Amniotic stem cell (primary cell): ENCODE measurements around the gene CD48.

Source experiments
- DNase-seq: peaks from one replicate; lab custom pipeline; 2025; lab: John Stamatoyannopoulos, UW

Gene CD48, protein sequence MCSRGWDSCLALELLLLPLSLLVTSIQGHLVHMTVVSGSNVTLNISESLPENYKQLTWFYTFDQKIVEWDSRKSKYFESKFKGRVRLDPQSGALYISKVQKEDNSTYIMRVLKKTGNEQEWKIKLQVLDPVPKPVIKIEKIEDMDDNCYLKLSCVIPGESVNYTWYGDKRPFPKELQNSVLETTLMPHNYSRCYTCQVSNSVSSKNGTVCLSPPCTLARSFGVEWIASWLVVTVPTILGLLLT

GRCh38 chr1:160711602-160712311 is at the start of gene CD48:
Gene CD48, minus strand, starts transcription at chr1:160711822. Its CDS starts 59 bp downstream, at chr1:160711763.
- DNase-seq = no peak

DNA sequence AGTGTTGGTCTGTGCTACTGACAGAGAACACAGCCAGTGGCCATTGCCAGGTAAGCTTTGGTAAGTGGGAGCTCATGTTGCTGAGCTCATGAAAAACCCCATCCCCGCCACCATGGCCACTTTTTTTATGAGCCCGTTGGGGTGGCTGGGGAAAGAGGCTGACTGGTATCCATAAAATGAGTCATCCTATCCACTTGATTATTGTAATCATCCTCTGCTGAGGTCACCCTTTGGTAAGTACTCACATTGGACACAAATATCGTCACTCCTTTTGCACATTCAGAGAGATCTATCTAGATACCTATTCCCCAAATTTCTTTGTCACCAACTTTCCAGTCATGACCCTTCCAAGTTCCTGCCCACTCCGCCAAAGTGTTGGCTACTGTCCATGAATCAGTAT is 49.4 kb upstream of the CD48 start:
- DNase-seq = no peak

- no peak for DNase-seq
These were observed 48.1 kb upstream of the CD48 start for GRCh38 chr1:160759740-160760139.

- no peak for DNase-seq
These were observed 46.9 kb upstream of the CD48 start for GRCh38 chr1:160758521-160758920.

DNA sequence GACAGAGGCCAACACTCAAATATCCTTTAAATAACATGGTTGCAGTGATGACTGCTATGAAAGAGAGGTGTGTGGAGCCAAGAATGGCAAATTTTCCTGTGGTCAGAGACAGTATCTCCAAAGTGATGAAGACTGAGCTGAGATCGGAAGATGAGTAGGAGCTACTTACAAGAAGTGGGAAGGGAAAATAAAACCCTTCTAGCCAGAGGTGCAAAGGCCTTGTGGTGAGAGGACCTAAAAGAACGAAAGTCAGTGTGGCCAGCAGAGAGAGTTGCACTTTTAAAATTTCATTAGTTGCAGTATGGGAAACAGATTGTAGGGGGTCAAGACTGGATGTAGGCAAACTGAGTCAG is 45.2 kb upstream of the CD48 start:
- no peak for DNase-seq

DNA sequence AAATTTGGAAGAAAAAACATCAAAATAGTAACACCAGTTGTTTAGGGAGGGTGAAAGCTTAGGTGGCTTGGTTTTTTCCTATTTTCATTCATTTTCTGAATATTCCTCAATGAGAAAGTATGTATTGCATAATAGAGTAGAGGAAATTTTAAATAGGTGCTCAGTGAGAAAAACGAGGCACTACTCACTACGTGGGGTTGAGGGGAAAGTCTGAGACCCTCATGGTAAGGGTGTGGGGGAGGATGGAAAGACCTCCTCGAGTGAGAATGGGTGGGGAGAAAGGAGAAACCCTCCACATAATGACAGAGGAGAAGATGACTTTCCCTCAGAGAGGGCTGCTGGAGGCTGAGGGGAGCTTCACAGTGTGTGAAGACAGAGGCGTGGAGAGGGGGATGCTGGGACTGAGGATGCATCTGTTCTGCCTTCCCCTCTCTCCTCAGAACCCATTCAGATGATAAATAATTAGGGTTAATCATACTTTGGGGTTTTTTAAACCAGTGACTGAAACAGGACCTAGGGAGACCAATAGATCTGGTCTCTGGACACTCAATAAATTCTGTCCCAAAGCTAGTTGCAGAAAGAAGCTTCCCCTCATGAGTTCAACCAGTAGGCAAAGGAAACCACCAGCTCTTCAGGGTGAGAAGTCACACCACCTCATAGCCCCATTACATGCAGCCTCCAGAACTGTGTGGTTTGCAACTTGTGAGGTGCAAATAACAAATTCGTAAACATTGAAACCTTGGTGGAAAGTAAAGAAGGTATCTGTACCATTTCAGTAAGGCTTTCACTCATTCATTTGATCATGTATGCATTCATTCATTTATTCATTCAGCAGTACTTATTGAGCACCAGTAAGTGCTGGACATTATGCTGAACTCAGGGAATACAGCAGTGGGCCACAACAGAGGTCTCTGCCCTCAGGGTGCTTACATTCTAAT is 44.6 kb upstream of the CD48 start:
- DNase-seq = no peak

GRCh38 chr1:160755461-160755860 is 43.8 kb upstream of the CD48 start:
- DNase-seq = no peak

DNA sequence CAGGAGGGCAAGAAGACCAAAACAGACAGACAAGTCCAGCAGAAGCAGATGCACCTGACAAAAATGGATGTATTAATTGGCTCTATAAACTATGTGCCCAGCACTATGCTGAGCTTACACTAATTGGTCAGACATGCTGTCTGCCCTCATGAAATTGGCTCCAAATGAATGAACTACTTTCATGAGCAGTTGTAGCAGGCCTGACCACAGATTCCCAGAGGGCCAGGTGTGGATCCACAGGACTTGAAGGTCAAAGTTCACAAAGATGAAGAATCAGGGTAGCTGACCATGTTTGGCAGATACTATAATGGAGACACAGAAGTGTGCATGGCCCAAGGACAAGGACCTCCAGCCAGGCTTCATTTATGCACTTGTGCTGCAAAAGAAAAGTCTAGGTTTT is 42.0 kb upstream of the CD48 start:
- no peak for DNase-seq

DNA sequence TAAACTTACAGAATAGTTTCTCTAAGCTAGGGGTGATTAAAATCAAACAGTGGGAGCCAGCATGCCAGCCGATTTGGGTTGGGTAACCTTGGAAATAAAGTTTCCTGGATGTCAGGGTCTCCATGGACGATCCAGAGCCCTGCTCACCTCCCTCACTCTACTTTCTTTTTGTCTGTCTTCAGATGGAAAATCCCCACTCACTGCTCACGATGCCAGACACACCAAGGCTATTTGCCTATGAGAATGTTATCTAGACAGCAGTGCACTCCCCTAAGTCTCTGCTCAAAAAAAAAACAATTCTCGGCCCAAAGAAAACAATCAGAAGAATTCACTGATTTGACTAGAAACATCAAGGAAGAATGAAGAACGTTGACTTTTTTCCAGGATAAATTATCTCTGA is 41.3 kb upstream of the CD48 start:
- no peak for DNase-seq

DNA sequence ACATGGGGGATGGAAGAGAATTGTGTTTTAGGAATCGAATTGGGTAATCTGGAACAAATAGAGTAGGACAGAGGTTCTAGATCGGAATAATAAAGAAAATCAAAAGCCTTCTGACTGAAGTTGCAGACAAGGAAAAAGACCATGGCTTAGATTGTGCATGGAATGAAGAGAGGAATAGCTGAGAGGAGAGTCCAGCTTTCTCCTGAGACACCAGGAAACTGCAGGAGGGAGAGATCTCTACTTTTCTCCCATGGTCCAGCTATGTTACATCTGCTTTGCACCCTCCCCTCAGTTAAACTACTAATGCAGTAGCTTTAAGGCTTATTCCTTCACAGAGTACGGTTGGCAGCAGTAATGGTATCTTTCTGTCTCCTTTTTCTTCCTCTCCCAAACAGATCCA is 40.8 kb upstream of the CD48 start:
- DNase-seq = no peak

DNA sequence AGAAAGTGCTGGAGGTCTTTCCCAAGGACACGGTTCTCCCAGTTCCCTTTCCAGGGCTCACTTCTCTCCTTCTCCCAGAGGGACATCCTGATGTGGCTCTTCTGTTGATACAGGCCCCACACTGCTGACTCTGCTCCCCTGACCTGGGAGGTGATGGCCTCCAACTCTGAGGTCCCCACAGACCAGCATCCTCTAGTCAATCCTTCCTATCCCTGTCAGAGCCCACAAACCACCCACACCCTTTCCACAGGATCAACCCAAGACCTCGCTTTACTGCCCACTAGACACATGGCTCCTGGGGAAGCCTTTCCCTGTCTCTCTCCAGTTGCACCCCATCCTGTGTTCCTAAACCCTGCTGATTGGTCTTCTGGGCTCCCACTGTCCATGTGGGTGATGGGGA is 39.0 kb upstream of the CD48 start:
- no peak for DNase-seq

DNA sequence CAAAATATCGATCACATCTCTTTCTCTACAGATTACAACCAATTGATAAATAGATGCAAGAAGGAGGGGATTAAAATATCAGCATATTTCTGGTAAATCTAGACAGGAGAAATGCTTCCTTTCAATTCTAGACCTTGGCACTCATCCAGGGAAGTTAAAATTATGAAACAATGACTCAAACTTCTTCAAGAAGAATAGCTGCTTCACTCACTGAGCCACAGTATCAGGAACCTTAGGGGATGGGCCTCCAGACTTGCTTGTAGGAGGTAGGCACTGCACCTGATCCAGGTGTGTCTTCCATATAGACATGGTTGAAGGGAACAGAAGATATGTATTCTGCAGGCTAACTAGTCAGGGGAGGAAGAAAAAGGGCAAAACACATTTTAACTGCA is 37.3 kb upstream of the CD48 start:
- no peak for DNase-seq

- DNase-seq = no peak
These were observed 36.7 kb upstream of the CD48 start for GRCh38 chr1:160748181-160748877.

GRCh38 chr1:160747717-160748116 is 36.1 kb upstream of the CD48 start:
- no peak for DNase-seq

GRCh38 chr1:160746836-160747500 is 35.3 kb upstream of the CD48 start:
- no peak for DNase-seq

DNA sequence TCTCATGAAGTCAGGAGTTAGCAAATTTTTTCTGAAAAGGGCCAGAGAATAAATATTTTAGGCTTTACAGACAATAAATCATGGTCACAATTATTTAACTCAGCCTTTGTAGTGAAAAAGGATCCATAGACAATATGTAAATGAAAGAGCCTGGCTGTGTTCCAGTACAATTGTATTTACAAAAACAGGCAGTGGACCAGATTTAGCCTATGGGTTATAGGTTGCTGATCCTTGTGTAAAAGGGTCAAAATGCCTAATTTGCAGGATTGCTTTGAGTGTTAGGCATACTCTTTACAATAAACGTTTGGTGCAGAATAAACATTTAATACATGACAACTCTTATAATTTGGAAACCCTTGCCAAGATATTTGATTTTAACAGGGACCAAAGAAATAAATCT is 33.9 kb upstream of the CD48 start:
- no peak for DNase-seq

GRCh38 chr1:160744852-160745520 is 33.4 kb upstream of the CD48 start:
- DNase-seq = no peak

GRCh38 chr1:160744199-160744851 is 32.7 kb upstream of the CD48 start:
- no peak for DNase-seq

GRCh38 chr1:160743266-160743665 is 31.6 kb upstream of the CD48 start:
- DNase-seq = no peak

DNA sequence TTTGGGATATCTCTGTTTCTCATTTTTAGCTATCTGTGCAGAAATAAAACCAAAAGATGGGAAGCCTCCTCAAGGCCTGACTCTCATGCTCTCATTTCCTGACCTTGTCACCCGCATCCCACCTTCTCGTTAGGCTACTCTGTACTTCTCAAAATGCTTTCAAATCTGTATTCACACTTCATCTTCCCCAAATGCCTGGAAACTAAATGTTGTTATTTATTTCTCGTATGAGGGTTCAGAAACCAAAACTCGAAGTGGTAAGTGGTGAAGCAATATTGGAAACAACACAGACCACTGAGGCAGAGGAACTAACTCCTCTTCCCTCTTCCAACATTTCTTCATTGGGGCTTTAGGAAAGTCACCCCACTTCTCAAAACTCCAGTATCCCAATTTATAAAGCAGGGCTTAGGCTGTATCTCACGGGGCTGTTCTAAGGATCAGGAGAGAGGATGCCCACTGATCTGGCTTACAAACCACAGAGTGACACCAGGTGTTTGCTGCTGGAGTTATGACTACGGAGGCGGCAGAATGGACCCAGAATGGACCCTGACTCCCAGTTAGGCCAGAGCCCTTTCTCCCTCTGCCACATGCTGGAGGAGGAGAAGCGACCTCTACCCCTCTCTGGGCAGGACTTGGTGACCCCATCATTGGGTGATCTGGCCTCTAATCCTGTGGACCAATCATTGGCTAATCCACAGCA is 31.0 kb upstream of the CD48 start:
- no peak for DNase-seq
